ENCODE results near the gene LYPD6B.

LYPD6B gene

DNA sequence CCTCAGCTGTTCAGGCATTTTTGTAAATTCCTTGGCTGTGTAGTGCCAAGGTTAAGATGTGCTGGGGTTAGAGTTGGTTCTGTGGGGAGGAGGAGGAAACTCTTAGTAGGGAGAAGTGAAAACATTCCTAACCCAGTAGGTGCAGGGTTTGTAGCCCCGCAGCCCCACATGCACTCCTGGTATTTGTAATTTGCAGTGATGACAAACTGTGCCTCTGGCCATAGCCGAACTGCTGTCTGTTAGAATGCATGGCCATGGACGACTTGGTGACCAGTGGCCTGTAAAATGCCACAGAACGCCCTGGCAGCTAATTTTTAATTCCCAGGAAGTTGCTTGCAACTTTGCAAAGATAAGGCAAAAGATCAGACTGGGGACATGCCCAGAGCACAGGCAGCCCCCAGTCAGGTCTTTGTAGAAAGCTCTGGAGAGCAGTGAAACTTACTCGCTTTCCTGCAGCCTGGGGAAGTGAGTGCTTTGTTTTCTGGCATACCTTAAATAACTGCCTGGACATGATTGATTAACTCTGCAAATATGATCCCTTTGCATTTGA is 38.4 kb downstream of the LYPD6B start:
- no peak for DNase-seq (ENCODE audit: low read depth in 2 of 2)

DNA sequence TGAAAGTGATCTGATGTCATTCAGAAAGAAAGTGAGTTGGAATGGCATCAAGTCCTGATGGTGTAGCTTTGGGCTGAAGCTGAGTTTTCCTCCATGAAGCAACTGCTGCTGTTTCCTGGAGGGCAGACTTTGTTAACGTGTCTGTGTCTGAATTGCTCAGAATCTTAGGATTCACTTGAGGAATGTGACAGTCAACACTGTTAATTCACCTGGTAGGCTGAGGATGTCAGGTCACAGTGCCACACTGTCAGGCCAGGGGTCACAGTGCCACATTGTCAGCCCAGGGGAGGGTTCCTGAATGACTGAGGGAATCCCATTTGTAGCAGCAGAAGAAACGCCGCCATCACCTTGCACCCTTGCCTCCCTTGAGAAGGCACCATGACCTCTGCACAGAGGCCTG is 39.4 kb downstream of the LYPD6B start:
- no peak for DNase-seq (ENCODE audit: low read depth in 2 of 2)

DNA sequence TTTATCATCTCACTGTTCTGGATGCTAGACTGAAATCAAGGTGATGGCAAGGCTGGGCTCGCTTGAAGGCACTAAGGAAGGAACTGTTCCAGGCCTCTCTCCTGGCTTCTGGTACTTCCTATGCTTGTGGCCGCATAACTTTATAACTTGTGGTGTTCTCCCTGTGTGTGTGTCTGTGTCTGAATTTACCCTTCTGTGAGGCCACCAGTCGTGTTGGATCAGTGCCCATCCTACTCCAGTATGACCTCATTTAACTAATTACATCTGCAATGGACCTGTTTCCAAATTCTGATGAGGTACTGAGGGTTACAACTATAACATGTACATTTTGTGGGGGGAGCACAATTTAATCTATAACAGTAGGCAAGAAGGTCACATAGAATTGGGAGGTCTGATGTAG is 41.6 kb downstream of the LYPD6B start:
- DNase-seq (ENCODE audit: low read depth in 2 of 2): no peak

DNA sequence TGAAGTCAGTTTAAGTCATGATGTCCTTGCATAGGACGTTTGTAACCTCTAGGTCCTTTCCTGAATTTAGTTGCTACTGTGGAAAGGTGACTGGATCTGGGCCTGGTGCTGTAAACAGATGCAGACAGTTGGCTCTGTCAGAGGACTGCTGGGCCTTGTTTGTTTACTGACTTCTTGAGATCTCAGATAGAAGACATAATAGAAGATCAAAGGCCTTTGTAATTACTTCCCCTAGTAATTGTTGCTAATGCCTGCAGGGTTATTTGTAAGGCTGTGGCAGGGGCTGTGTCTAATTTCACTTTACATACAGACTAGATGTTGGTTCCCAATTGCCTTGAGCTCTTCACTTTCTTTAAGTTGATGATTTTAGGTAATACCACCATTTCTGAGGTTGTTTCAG is 42.5 kb downstream of the LYPD6B start:
- DNase-seq (ENCODE audit: low read depth in 2 of 2): no peak

DNA sequence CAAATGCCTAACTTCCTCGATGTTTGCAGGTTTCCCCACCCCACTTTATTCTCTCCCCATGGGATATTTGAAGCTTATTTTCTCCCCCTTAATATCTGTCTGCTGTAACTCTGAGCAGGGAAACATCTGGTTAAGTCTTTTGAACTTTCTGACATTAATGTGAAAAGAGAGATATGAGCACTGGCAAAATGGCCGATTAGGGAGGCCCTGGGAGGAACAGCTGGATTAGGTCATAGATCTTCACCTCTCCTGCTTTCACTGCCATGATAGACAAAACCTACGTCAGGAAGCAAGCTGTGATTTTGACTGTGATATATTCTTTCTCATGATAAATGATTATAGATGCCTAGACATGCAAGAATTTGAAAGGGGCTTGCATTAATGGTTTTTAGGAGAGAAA is 43.6 kb downstream of the LYPD6B start:
- DNase-seq (ENCODE audit: low read depth in 2 of 2): no peak

DNA sequence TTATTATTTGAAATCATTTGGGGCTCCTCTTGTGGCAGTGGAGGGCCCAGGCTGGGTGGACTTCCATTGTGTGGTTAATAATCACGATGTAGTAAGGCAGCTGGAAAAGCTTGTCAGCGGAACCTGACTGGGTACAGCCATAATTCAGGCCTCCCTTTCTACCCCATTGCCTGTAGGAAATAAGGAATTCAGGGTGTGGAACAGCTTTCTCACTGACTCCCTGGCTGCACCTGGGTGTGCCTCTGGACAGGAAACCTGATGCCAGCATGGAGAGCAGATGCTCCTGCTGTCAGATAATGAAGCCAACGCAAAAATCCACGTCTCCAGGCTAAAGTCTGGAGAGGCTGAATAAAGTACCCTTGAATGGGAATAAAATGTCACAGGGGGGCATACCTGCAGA is 44.2 kb downstream of the LYPD6B start:
- no peak for DNase-seq (ENCODE audit: low read depth in 2 of 2)

DNA sequence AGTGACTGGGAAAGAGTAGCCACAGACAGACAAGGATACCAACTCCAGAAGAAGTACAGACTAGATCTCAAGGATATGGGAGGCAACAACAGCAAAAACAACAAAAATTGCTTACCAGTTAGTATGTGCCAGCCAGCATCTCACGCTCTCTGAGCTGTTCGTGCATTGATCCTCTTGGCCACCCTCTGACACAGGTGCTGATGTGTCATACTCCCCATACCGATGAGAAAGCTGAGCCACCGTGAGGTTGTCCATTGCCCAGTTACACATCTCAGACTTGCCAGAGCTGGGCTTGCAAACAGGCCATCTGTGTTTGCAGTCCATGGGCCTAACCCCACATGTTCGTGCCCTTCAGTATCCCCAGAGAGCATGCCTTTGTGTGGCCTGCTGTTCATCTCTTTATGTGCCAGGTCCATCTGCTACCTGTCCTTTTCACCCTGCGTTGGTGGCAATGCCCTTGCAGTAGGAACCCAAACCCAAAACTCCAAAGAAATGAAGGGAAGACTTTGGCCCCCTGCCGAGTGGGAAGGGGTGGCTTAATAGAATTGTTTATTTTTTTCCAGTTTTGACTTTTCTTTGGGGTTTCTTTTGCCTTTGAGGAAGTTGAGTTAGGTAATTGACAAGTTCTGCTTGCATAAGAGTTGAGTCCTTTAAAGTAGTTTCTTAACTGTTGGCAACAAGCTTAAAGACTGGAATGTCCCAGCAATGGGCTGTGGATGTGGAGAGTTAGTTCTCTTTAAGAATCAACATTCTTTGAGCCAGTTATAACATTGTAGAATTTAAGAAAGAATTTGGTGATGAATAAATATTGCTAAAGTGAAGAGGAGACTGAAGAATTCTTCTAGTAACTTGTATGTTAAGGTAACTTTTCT is 46.7 kb downstream of the LYPD6B start:
- DNase-seq (ENCODE audit: low read depth in 2 of 2): peak in 1 of 2 experiments; percentile 37

DNA sequence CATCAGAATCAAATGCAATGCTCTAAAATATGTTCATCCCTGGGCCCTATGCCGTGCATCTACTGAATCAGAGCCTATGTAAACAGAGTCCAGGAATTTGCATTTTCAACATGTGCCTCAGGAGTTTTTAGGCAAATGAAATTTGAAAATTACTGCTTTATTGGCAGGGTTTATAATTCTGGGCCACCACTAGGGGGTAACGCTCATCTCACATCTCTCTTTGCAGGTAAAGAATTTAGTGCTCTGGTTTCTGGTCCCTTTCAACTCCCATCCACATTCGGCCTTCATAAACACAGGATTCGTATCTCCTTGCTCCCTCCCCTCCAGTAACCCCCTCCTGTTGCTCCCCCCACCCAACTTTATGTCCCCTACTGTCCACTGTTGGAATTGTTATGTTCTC is 49.3 kb downstream of the LYPD6B start:
- no peak for DNase-seq (ENCODE audit: low read depth in 2 of 2)

DNA sequence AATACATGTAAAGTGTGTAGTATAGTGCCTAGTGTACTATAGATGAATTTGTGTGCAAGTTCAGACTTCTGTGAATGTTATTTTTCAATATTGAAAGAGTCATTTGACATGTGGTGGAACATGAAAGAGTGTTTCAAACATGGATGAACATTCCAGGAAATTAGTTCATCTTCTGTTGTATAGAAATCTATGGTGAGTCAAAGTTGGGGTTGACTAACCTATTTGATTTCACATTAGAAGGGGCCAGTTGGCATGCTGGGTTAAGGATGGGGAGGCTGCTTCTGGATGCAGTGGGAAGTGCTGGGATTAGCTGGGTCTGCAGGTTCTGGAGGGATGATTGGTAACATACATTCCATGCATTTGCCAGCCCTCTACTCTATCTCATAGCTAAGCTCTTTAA is 50.6 kb downstream of the LYPD6B start:
- DNase-seq (ENCODE audit: low read depth in 2 of 2): no peak

DNA sequence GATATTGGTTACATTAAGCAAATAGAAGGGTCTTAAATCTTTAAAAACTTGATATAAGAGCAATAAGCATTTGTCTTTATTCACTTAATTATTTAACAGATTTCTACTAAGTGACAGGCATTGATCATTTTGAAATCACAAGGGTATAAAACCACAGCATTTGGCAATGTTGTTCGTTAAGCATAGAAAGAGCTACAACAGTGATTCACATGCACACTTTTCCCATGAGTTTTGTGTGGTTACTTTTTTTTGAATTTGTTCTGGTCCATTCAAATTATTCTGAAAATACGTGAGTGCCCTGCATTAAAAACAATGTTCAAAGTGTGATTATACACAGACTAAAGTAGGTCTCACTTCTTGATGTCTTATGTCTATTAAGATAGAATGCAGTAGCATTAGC is 52.2 kb downstream of the LYPD6B start:
- DNase-seq (ENCODE audit: low read depth in 2 of 2): no peak

DNA sequence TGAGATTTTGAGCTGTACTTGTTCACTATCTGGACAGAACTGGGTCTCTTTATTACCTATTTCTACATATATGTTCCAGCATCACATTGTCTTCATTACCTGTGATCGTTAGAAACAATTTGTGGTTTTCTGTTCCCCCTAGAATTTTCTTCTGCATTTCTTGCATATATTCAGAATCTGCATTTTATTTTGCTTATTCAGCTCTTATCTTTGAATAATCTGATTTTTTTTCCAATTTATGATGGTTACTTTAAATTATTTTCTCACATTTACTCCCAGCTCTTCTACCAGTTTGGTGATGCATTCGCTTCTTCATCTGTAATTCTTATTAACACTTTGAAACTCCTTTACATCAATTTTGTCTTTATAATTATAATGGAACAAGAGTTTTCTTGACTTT is 55.1 kb downstream of the LYPD6B start:
- no peak for DNase-seq (ENCODE audit: low read depth in 2 of 2)

DNA sequence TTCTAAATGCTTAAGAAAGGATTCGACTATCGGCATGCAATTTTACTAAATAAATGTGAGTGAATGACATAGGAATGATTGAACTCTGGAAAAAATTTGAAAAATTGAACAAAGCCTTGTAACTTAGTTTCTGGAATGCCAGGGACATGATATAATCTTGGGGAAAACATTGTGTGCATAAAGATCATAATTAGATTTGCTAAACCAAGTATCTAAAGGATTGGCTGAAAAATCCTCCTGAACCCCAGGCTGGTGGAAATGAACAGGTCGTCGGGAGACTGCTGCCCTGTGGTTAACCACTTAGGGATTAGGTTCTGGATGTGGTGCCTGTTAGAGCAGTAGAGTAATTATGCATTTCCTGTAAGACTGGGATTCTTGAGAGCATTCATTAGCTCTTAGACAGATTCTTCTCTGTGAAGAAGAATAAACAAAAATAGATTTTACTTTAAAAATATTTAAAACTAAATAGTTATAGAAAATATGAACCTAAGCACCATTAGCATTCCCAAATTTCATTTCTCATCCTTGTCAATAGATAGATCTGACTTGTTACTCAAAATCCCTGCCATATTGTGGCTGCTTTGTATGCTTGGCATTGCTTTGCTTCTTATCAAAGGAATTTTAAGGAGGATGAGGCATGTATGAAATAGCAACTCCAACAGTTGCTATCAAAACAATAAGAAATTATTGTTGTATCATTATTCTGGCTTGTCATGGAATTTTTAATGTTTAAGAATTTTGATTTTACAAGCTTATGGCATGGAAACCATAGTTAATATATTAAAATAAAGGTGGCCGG is 55.9 kb downstream of the LYPD6B start:
- peak; percentile 80 to 85 for DNase-seq (ENCODE audit: low read depth in 2 of 2)

DNA sequence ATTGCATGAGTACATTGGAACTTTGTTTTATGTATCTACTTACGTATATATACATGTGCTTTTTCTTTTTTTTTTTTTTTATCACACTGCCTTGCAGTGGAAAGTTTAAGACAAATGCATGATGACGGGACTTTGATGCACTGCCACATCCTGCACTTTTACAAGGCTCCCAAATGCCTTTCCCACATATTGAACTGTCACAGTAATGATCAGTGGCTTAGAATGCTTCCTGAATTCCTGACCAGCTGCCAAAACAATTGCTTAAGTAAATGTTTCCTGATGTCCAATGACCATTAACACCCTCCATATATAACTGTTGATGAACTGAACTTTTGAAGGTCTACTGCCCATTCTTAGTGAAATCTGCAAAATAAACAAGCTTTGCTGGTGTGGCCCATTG is 60.2 kb downstream of the LYPD6B start:
- peak; percentile 90 to 91 for DNase-seq (ENCODE audit: low read depth in 2 of 2)

DNA sequence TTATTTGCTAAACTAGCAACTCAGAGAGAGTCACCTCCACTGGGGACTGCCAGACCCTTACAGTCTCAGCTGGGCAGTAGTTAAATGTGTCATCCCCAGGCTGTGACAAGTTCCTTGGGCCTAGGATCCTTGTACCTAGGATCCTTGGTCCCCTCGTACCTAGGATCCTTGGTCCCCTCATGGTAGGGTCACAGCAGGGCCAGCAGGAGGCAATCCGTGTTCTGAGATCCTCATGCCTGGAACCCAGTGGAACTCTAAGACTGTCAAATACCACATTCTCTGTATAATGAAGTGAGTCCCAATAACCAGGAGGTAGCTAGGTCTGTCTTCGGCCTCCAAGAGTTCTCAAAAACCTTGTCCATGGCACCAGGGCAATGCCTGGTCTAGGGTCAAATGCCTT is 60.8 kb downstream of the LYPD6B start:
- no peak for DNase-seq (ENCODE audit: low read depth in 2 of 2)

DNA sequence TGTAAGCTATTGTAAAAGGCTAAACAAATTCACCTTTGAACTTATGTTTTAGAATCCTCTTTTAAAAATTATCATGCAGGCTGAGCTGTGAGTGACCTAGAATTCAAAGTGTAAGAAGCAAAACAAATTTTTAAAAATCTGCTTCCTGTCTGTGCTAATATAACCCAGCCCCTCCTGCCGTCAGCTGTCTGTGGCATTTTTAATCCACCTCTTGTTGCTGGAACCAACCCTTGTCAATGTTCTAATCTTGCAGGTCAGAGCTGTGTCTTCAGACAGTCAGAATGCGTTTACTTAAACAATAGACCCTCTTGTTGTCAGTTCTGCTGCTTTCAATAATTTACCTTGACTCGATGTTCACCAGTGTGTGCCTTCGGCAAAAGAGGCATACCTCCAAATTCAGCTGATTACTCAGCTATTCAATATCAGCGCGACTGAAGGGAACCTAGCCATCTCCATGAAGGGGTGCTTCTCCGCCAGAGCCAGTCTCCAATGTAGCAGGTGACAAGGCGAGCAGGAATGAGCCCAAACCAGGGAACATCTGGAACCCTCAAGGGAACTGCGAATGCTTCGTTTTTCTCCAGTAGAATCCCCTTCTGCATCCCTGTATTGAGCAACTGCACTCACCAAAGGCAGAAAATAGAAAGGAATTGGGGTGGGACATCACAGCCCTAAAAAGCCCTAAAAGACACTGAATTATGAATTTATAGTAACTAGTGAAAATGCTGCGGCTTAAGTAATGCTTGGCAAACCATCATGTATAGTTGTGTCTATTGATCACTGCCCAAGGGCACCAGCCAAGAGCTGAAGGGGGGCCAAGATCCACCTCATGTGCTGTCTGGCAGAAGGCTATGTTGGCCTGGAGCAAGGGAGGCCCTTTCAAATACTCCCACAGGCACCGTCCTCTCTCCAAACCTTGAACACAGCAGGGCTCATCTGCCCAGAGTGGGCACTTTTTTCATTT is 62.5 kb downstream of the LYPD6B start:
- DNase-seq (ENCODE audit: low read depth in 2 of 2): no peak

DNA sequence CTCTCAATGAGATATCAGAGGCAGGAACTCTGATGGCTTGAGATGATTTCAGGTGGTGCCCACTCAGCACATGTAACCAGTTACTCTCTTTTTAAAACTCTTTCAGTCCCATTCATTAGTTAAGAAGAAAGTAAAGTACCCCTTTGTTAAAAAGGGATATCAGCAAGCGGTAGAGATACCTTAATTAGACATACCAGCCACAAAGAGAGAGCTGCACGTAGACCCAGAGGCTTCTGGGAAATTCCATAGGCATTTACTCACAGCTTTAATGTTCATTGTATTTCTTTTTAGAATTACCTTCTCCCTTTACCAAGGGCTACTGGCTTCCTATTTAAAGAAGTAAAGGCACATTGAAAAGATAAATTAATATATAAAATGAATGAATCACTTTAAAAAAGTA is 63.3 kb downstream of the LYPD6B start:
- DNase-seq (ENCODE audit: low read depth in 2 of 2): no peak

DNA sequence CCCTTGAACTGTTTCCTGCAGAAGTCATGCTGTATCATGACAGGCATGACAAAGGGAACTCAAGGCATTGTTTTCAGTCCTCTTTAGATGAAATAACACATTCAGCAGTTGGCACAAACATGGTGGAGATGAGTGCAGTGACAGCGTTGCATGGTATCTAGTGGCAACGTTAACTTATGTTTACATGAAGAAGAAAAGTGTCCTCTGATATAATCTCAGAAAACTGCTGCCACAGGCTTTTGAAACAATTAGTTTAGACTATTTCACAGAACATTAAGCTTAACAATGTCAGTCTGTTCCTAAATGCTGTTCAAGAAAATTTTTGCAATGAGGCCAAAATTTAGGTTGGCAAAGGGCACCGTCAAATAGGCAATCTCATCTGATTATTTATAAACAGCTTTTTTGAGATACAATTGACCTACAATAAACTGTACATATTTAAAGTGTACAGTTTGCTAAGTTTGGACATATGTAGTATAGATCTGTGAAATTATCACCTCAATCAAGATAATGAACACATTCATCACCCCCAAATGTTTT is 64.7 kb downstream of the LYPD6B start:
- DNase-seq (ENCODE audit: low read depth in 2 of 2): no peak

DNA sequence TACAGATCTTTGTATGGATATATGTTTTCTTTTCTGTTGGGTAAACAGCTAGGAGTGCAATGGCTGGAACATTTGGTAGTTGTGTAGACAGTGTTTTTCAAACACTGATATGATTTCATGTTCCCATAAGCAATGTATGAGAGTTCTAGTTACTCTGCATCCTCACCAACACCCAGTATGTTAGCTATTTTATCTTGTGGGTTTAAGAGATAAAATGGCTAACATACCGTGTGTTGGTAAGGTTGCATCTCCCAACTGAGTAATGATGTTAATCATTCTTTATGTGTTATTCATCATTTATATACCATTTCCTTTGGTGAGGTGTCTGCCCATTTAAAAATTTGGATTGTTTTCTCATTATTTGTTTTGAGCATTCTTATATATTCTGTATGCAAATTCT is 65.7 kb downstream of the LYPD6B start:
- DNase-seq (ENCODE audit: low read depth in 2 of 2): no peak

DNA sequence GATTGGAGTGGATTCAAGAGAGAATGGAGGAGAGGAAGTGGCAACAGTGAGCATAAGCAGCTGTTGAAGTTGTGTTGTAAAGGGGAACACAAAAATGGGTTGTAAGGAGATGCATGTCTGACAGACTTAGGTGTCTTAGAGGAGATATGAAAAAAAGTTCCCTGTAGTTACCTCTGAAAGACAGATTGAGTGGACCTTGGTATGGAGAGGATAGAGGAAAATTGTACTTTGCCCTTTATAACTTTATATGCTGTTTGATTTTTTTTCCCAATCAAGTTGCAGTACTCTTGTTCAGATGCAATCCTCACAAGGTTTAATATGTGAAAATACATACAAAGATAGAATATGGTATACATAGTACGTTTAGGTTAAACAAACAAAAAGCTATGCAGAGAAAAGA is 73.6 kb downstream of the LYPD6B start:
- DNase-seq (ENCODE audit: low read depth in 2 of 2): no peak

DNA sequence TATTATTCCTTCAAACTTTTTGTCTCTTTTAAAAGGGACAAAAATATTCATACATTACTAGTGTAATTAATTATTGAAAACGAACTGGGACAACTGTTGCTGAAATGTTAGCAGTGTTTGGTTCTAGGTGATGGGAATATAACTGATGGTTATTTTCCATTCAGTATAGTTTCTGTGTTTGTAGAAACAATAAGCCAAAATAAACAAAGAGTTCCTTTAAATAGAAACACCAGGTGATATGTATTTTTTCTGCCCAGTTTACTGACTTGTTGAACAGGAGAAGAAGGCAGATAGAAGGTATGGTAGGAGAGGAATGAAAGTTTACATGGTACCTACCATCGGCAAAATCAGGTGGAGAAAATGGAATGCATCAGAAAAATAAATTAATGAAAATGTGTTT is 74.2 kb downstream of the LYPD6B start:
- DNase-seq (ENCODE audit: low read depth in 2 of 2): no peak

DNA sequence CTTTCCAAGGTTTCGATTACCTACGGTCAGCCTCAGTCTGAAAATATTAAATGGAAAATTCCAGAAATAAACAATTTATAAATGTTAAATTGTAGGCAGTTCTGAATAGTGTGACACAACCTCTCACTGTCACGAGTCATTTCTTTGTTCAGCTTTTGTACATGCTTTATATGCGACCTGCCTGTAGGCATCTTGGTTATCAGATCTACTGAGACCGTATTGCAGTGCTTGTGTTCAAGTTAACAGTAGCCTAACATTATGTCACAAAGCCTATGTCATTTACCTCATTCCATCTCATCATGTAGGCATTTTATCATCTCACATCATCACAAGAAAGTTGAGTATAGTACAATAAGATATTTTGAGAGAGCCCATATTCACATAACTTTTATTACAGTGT is 77.3 kb downstream of the LYPD6B start:
- DNase-seq (ENCODE audit: low read depth in 2 of 2): no peak
